Measurements from ENCODE around the gene WNK2. TPM values are rescaled to one million over a fixed set of nuclear protein-coding genes. Genes with fewer than 3 reads are reported as not detected.
"Not testable (repeated sequence)": the region's sequence is repeated elsewhere in the genome, so short reads cannot be mapped to it uniquely, and the experiment has no call there.

The WNK2 gene
- 10 to 100 TPM; 14.6 to 34.7 (median 27.1) TPM for polyA plus RNA-seq (ENCODE audit: insufficient read length in 4 of 4)

GRCh38 chr9:93183663-93184431, at the start of gene WNK2:
Gene WNK2, plus strand, starts transcription at chr9:93184139. Its CDS starts 791 bp downstream, at chr9:93184930.
- DNase-seq (ENCODE audit: low read depth in 4 of 4, low spot score in 2 of 4) = no peak

- DNase-seq (ENCODE audit: low read depth in 4 of 4, low spot score in 2 of 4) = no peak
Measured at GRCh38 chr9:93134740-93135444, 49.0 kb upstream of the WNK2 start.

- DNase-seq (ENCODE audit: low read depth in 4 of 4, low spot score in 2 of 4) = no peak
Measured at GRCh38 chr9:93136011-93136440, 47.9 kb upstream of the WNK2 start.

GRCh38 chr9:93137362-93137761, 46.6 kb upstream of the WNK2 start:
- no peak for DNase-seq (ENCODE audit: low read depth in 4 of 4, low spot score in 2 of 4)

GRCh38 chr9:93138171-93138764, 45.7 kb upstream of the WNK2 start:
- DNase-seq (ENCODE audit: low read depth in 4 of 4, low spot score in 2 of 4) = no peak

- DNase-seq (ENCODE audit: low read depth in 4 of 4, low spot score in 2 of 4) = no peak
Measured at GRCh38 chr9:93139365-93140182, 44.4 kb upstream of the WNK2 start.

- no peak for DNase-seq (ENCODE audit: low read depth in 4 of 4, low spot score in 2 of 4)
Measured at GRCh38 chr9:93141771-93142483, 42.0 kb upstream of the WNK2 start.

GRCh38 chr9:93143830-93144530, 40.0 kb upstream of the WNK2 start:
- DNase-seq (ENCODE audit: low read depth in 4 of 4, low spot score in 2 of 4) = no peak

- DNase-seq (ENCODE audit: low read depth in 4 of 4, low spot score in 2 of 4) = not testable (repeated sequence)
Measured at GRCh38 chr9:93146696-93147095, 37.2 kb upstream of the WNK2 start.

GRCh38 chr9:93147632-93148031, 36.3 kb upstream of the WNK2 start:
- DNase-seq (ENCODE audit: low read depth in 4 of 4, low spot score in 2 of 4) = no peak

- DNase-seq (ENCODE audit: low read depth in 4 of 4, low spot score in 2 of 4) = no peak
Measured at GRCh38 chr9:93148721-93149120, 35.2 kb upstream of the WNK2 start.

GRCh38 chr9:93149361-93149760, 34.6 kb upstream of the WNK2 start:
- no peak for DNase-seq (ENCODE audit: low read depth in 4 of 4, low spot score in 2 of 4)

- DNase-seq (ENCODE audit: low read depth in 4 of 4, low spot score in 2 of 4) = no peak
Measured at GRCh38 chr9:93151097-93151784, 32.7 kb upstream of the WNK2 start.

GRCh38 chr9:93154293-93154903, 29.5 kb upstream of the WNK2 start:
- DNase-seq (ENCODE audit: low read depth in 4 of 4, low spot score in 2 of 4) = no peak

GRCh38 chr9:93155716-93156474, 28.0 kb upstream of the WNK2 start:
- no peak for DNase-seq (ENCODE audit: low read depth in 4 of 4, low spot score in 2 of 4)

- no peak for DNase-seq (ENCODE audit: low read depth in 4 of 4, low spot score in 2 of 4)
Measured at GRCh38 chr9:93156475-93157008, 27.4 kb upstream of the WNK2 start.
